AG09309 (cell line): ENCODE results near the gene ERAL1.
"Not testable (repeated sequence)": the region's sequence is repeated elsewhere in the genome, so short reads cannot be mapped to it uniquely, and the experiment has no call there.

Source experiments
- DNase-seq: peaks from one replicate; pipeline ENCODE4 v3.0.0-alpha.2; 2010; ENCODE audit warnings: low read depth
- H3K4me3 ChIP-seq: 2 replicates; pipeline ENCODE4 v1.5.1; 2011; ENCODE audit warnings: mild to moderate bottlenecking, low read depth, low read length, moderate library complexity; ENCODE audit not compliant: control insufficient read depth
- CTCF ChIP-seq: IDR thresholded peaks from 2 replicates; pipeline ENCODE4 v1.5.1; 2011; ENCODE audit warnings: mild to moderate bottlenecking, low read depth, low read length, inconsistent platforms; ENCODE audit not compliant: insufficient read depth, control insufficient read depth; ENCODE audit errors: missing control alignments

ERAL1 gene

GRCh38 chr17:28816540-28816939 lies 38.3 kb upstream of the ERAL1 start:
- H3K4me3 ChIP-seq: no peak overlapping the region
- TF ChIP-seq CTCF: no peak
- DNase-seq: no peak

GRCh38 chr17:28818819-28819221 lies 36.0 kb upstream of the ERAL1 start:
- DNase-seq: no peak
- H3K4me3 ChIP-seq: no peak overlapping the region
- TF ChIP-seq CTCF: no peak

- no peak overlapping the region for H3K4me3 ChIP-seq
- DNase-seq: no peak
- no peak for TF ChIP-seq CTCF
Measured at GRCh38 chr17:28819582-28819981, 35.2 kb upstream of the ERAL1 start.

GRCh38 chr17:28827672-28828071 lies 27.1 kb upstream of the ERAL1 start:
- no peak overlapping the region for H3K4me3 ChIP-seq
- no peak for TF ChIP-seq CTCF
- no peak for DNase-seq

GRCh38 chr17:28828294-28829040 lies 26.3 kb upstream of the ERAL1 start:
- TF ChIP-seq CTCF: no peak
- peak; percentile 46 for DNase-seq

GRCh38 chr17:28834420-28834819 lies 20.4 kb upstream of the ERAL1 start:
- no peak overlapping the region for H3K4me3 ChIP-seq
- no peak for TF ChIP-seq CTCF

More at GRCh38 chr17:28828294-28829040, 26.3 kb upstream of the ERAL1 start:
- H3K4me3 ChIP-seq: no peak overlapping the region

GRCh38 chr17:28836541-28836940 lies 18.3 kb upstream of the ERAL1 start:
- not testable (repeated sequence) for H3K4me3 ChIP-seq, DNase-seq

More at GRCh38 chr17:28834420-28834819, 20.4 kb upstream of the ERAL1 start:
- no peak for DNase-seq
